ENCODE data around the gene ZNF543.
"Not testable (repeated sequence)": the region's sequence is repeated elsewhere in the genome, so short reads cannot be mapped to it uniquely, and the experiment has no call there.

ZNF543 gene

GRCh38 chr19:57320180-57321084 lies at the start of gene ZNF543:
ZNF543 (plus strand) TSS chr19:57320472; CDS start chr19:57320854, 382 bp downstream.
- Histone ChIP-seq H3K79me2 (ENCODE audit: low read length) (peaks cover 35% of the 10 kb centered on the region), H3K27me3 (ENCODE audit: low read depth, low read length) (peaks cover 7% of the 10 kb centered on the region; the same call in 1 of the 2 replicates), H3K4me2 (ENCODE audit: low read length) (peak within 1 kb of the TSS; percentile 100), H3K4me1 (ENCODE audit: low read length) (peaks cover 16% of the 10 kb centered on the region), H3K9me3 (ENCODE audit: insufficient read depth, low read length) (no peaks in the 10 kb centered on the region), H3K27ac (ENCODE audit: low read length) (peak within 1 kb of the TSS; percentile 56), H4K20me1 (ENCODE audit: insufficient read depth, low read length) (peaks cover 11% of the 10 kb centered on the region), H3K4me3 (ENCODE audit: low read length) (peak within 1 kb of the TSS; percentile 84), H3K9ac (ENCODE audit: low read length) (peak within 1 kb of the TSS; percentile 87), H3K36me3 (replicated peaks; ENCODE audit: low read depth, low read length) (peaks cover 18% of the 10 kb centered on the region), H2AFZ (ENCODE audit: low read depth, low read length) (peak within 1 kb of the TSS; percentile 75; the same call in 1 of the 2 replicates)
- TF ChIP-seq CTCF (IDR thresholded peaks at IDR 0.05; ENCODE audit: low read depth, low read length) (no peak), EZH2phosphoT487 (IDR thresholded peaks at IDR 0.05; ENCODE audit: low read depth) (no peak)

GRCh38 chr19:57271280-57271679 lies 49.0 kb upstream of the ZNF543 start:
- H3K27ac ChIP-seq (ENCODE audit: low read length): peak overlapping the region; percentile 93
- no peak for TF ChIP-seq EZH2phosphoT487 (IDR thresholded peaks at IDR 0.05; ENCODE audit: low read depth)
- TF ChIP-seq CTCF (IDR thresholded peaks at IDR 0.05; ENCODE audit: low read depth, low read length): no peak
- H3K4me1 ChIP-seq (ENCODE audit: low read length): peaks cover 93% of the 10 kb centered on the region
- no peaks in the 10 kb centered on the region; the same call in 1 of the 2 replicates for H3K9me3 ChIP-seq (ENCODE audit: insufficient read depth, low read length)
- no peak overlapping the region for H2AFZ ChIP-seq (ENCODE audit: low read depth, low read length)
- 0 out of 2 replicates have a peak, but pooled peaks cover 6% of the 10 kb centered on the region for H3K79me2 ChIP-seq (ENCODE audit: low read length)
- no peak overlapping the region for H3K4me3 ChIP-seq (ENCODE audit: low read length)
- no peak overlapping the region for H3K9ac ChIP-seq (ENCODE audit: low read length)
- H3K4me2 ChIP-seq (ENCODE audit: low read length): no peak overlapping the region
- H4K20me1 ChIP-seq (ENCODE audit: insufficient read depth, low read length): no peaks in the 10 kb centered on the region
- H3K27me3 ChIP-seq (ENCODE audit: low read depth, low read length): no peaks in the 10 kb centered on the region
- H3K36me3 ChIP-seq (replicated peaks; ENCODE audit: low read depth, low read length): peaks cover 30% of the 10 kb centered on the region

GRCh38 chr19:57273014-57273413 lies 47.3 kb upstream of the ZNF543 start:
- TF ChIP-seq CTCF (IDR thresholded peaks at IDR 0.05; ENCODE audit: low read depth, low read length) (no peak), EZH2phosphoT487 (IDR thresholded peaks at IDR 0.05; ENCODE audit: low read depth) (no peak)
- no peaks in the 10 kb centered on the region for H4K20me1 ChIP-seq (ENCODE audit: insufficient read depth, low read length)
- H3K9me3 ChIP-seq (ENCODE audit: insufficient read depth, low read length): no peaks in the 10 kb centered on the region; the same call in 1 of the 2 replicates
- no peak overlapping the region for H2AFZ ChIP-seq (ENCODE audit: low read depth, low read length)
- H3K4me2 ChIP-seq (ENCODE audit: low read length): peak overlapping the region; percentile 70
- no peaks in the 10 kb centered on the region for H3K27me3 ChIP-seq (ENCODE audit: low read depth, low read length)
- 0 out of 2 replicates have a peak, but pooled peaks cover 6% of the 10 kb centered on the region for H3K79me2 ChIP-seq (ENCODE audit: low read length)
- peak overlapping the region; percentile 93 for H3K27ac ChIP-seq (ENCODE audit: low read length)
- peaks cover 25% of the 10 kb centered on the region for H3K36me3 ChIP-seq (replicated peaks; ENCODE audit: low read depth, low read length)
- peaks cover 79% of the 10 kb centered on the region for H3K4me1 ChIP-seq (ENCODE audit: low read length)
- H3K4me3 ChIP-seq (ENCODE audit: low read length): peak overlapping the region; percentile 55; the same call in 1 of the 2 replicates
- peak overlapping the region; percentile 64 for H3K9ac ChIP-seq (ENCODE audit: low read length)

GRCh38 chr19:57276430-57276829 lies 43.8 kb upstream of the ZNF543 start:
- H3K27me3 ChIP-seq (ENCODE audit: low read depth, low read length): no peaks in the 10 kb centered on the region
- H3K4me2 ChIP-seq (ENCODE audit: low read length): 0 out of 2 replicates have a peak overlapping the region, but pooled peaks have one; percentile 31
- H3K79me2 ChIP-seq (ENCODE audit: low read length): peaks cover 19% of the 10 kb centered on the region
- no peaks in the 10 kb centered on the region for H4K20me1 ChIP-seq (ENCODE audit: insufficient read depth, low read length)
- no peaks in the 10 kb centered on the region for H3K9me3 ChIP-seq (ENCODE audit: insufficient read depth, low read length)
- H3K9ac ChIP-seq (ENCODE audit: low read length): peak overlapping the region; percentile 7; the same call in 1 of the 2 replicates
- H3K36me3 ChIP-seq (replicated peaks; ENCODE audit: low read depth, low read length): peaks cover 21% of the 10 kb centered on the region
- H3K4me3 ChIP-seq (ENCODE audit: low read length): no peak overlapping the region
- H3K4me1 ChIP-seq (ENCODE audit: low read length): peaks cover 52% of the 10 kb centered on the region
- H3K27ac ChIP-seq (ENCODE audit: low read length): peak overlapping the region; percentile 57
- TF ChIP-seq EZH2phosphoT487 (IDR thresholded peaks at IDR 0.05; ENCODE audit: low read depth) (no peak), CTCF (IDR thresholded peaks at IDR 0.05; ENCODE audit: low read depth, low read length) (no peak)
- H2AFZ ChIP-seq (ENCODE audit: low read depth, low read length): no peak overlapping the region

GRCh38 chr19:57278481-57278880 lies 41.8 kb upstream of the ZNF543 start:
- not testable (repeated sequence) for H3K4me3 ChIP-seq (ENCODE audit: low read length); H3K27me3 ChIP-seq (ENCODE audit: low read depth, low read length); H2AFZ ChIP-seq (ENCODE audit: low read depth, low read length); H3K4me2 ChIP-seq (ENCODE audit: low read length); H3K9ac ChIP-seq (ENCODE audit: low read length); H3K9me3 ChIP-seq (ENCODE audit: insufficient read depth, low read length); H3K27ac ChIP-seq (ENCODE audit: low read length)
- peaks cover 33% of the 10 kb centered on the region for H3K79me2 ChIP-seq (ENCODE audit: low read length)
- peaks cover 53% of the 10 kb centered on the region for H3K4me1 ChIP-seq (ENCODE audit: low read length)
- H3K36me3 ChIP-seq (replicated peaks; ENCODE audit: low read depth, low read length): peaks cover 25% of the 10 kb centered on the region
- H4K20me1 ChIP-seq (ENCODE audit: insufficient read depth, low read length): peaks cover 15% of the 10 kb centered on the region

Data from OCI-LY3 (cell line).